PC-3 (cell line): Measurements from ENCODE around the gene PPCDC. TPM values are rescaled to one million over a fixed set of nuclear protein-coding genes. Genes with fewer than 3 reads are reported as not detected.
"Not testable (repeated sequence)": the region's sequence is repeated elsewhere in the genome, so short reads cannot be mapped to it uniquely, and the experiment has no call there.

Experiments
- ATAC-seq: fragments of 200-7000 bp; cut with Tn5 transposase; 2 replicates; pipeline ENCODE4 v1.9.1; 2020; ENCODE audit warnings: mild to moderate bottlenecking, moderate library complexity
- BruUV-seq: library from RNA; stranded (reverse); fragments of 400-500 nt; replicated peaks from 2 replicates; lab custom pipeline; 2021; lab: Mats Ljungman, UMichigan
- CTCF ChIA-PET: fragments of 300-600 bp; sonication (Branson Sonifier 250); formaldehyde crosslinking; loops from one replicate; lab custom pipeline; 2022; ENCODE audit warnings: antibody characterized with exemption; lab: Charles Lee
- POLR2A ChIA-PET: fragments of 300-600 bp; sonication (Branson Sonifier 250); formaldehyde crosslinking; loops from one replicate; lab custom pipeline; 2022; ENCODE audit warnings: antibody characterized with exemption; ENCODE audit not compliant: unreplicated experiment; lab: Charles Lee
- DNase-seq: peaks from one replicate; pipeline ENCODE4 v3.0.0-alpha.2; 2015
- H2AFZ ChIP-seq: fragments of 300-600 bp; sonication (generic); 2 replicates; pipeline ENCODE4 v1.6.0; 2016; ENCODE audit warnings: antibody characterized with exemption, low read length
- H3F3A ChIP-seq: fragments of 300-600 bp; sonication (generic); one replicate; pipeline ENCODE4 v1.6.0; 2017; ENCODE audit warnings: antibody characterized with exemption, low read length, control low read depth, mild to moderate bottlenecking; ENCODE audit not compliant: unreplicated experiment
- H3K27ac ChIP-seq: fragments of 300-600 bp; sonication (generic); 2 replicates; pipeline ENCODE4 v1.5.1; 2016; ENCODE audit warnings: mild to moderate bottlenecking, low read length
- H3K27me3 ChIP-seq: fragments of 300-600 bp; sonication (generic); 2 replicates; pipeline ENCODE4 v1.6.1; 2016; ENCODE audit warnings: low read length, mixed read lengths
- H3K36me3 ChIP-seq: fragments of 300-600 bp; sonication (generic); 2 replicates; pipeline ENCODE4 v1.6.1; 2016; ENCODE audit warnings: low read depth, mixed run types, low read length, mixed read lengths
- H3K4me1 ChIP-seq: fragments of 300-600 bp; sonication (generic); 2 replicates; pipeline ENCODE4 v1.5.1; 2016; ENCODE audit warnings: low read length; ENCODE audit not compliant: insufficient read depth
- H3K4me2 ChIP-seq: fragments of 300-600 bp; sonication (generic); 2 replicates; pipeline ENCODE4 v1.6.0; 2016; ENCODE audit warnings: low read length
- H3K4me3 ChIP-seq: fragments of 300-600 bp; sonication (generic); 2 replicates; pipeline ENCODE4 v1.5.1; 2016; ENCODE audit warnings: mild to moderate bottlenecking, low read length, mixed read lengths
- H3K79me2 ChIP-seq: fragments of 300-600 bp; sonication (generic); 2 replicates; pipeline ENCODE4 v1.6.1; 2017; ENCODE audit warnings: low read length, mixed read lengths
- H3K9ac ChIP-seq: fragments of 300-600 bp; sonication (generic); 2 replicates; pipeline ENCODE4 v1.6.0; 2016; ENCODE audit warnings: mild to moderate bottlenecking, low read length
- H3K9me2 ChIP-seq: fragments of 300-600 bp; sonication (generic); replicated peaks from 2 replicates; pipeline ENCODE4 v1.6.1; 2016; ENCODE audit warnings: mixed run types, low read length, mixed read lengths
- H3K9me3 ChIP-seq: fragments of 300-600 bp; sonication (generic); 2 replicates; pipeline ENCODE4 v1.6.1; 2016; ENCODE audit warnings: low read length, mixed read lengths
- H4K20me1 ChIP-seq: fragments of 300-600 bp; sonication (generic); 2 replicates; pipeline ENCODE4 v1.6.1; 2016; ENCODE audit warnings: low read length, mixed read lengths
- CTCF ChIP-seq: fragments of 300-600 bp; sonication (generic); conservative IDR thresholded peaks from 2 replicates; pipeline ENCODE4 v1.5.1; 2017; ENCODE audit warnings: antibody characterized with exemption, low read depth, mild to moderate bottlenecking, low read length
- EZH2 ChIP-seq: fragments of 300-600 bp; sonication (generic); IDR thresholded peaks from one replicate; pipeline ENCODE4 v1.6.1; 2017; ENCODE audit warnings: antibody characterized with exemption, mild to moderate bottlenecking, low read length; ENCODE audit not compliant: unreplicated experiment
- EZH2phosphoT487 ChIP-seq: fragments of 300-600 bp; sonication (generic); IDR thresholded peaks from 2 replicates; pipeline ENCODE4 v1.6.1; 2018; ENCODE audit warnings: mild to moderate bottlenecking, antibody characterized with exemption, low read length, borderline replicate concordance
- intact Hi-C: fragments of 100-400 bp; cut with micrococcal nuclease; formaldehyde crosslinking; loops from 2 replicates; pipeline ENCODE4 v1.9.0; 2023
- total RNA-seq: library from RNA; depleted of rRNA; stranded (reverse); fragments of >200 nt; gene quantifications from 2 replicates; pipeline ENCODE4 v1.2.3, GENCODE V29; 2014

The PPCDC gene
- total RNA-seq, 1 experiment from 2014 or later, result 31.5 TPM

- no peaks in the 10 kb centered on the region for H3K27me3 ChIP-seq
- H3K79me2 ChIP-seq, result no peaks in the 10 kb centered on the region
- no peak overlapping the region for H3K4me3 ChIP-seq
- H3K9me2 ChIP-seq, result no peaks in the 10 kb centered on the region
- H3F3A ChIP-seq, result no peaks in the 10 kb centered on the region
- H3K4me2 ChIP-seq, result no peak overlapping the region
- ChIA-PET CTCF (no interaction called here), POLR2A (no interaction called here)
- H3K36me3 ChIP-seq, result peaks cover 4% of the 10 kb centered on the region; the same call in 1 of the 2 replicates
- ATAC-seq (no peak), DNase-seq (no peak)
- intact Hi-C loops, result no loop called here
- no peak overlapping the region for H3K9ac ChIP-seq
- BruUV-seq, result no TSS peak
- H2AFZ ChIP-seq, result no peak overlapping the region
- H4K20me1 ChIP-seq, result no peaks in the 10 kb centered on the region
- TF ChIP-seq EZH2phosphoT487, result no peak
- peaks cover 7% of the 10 kb centered on the region; the same call in 1 of the 2 replicates for H3K9me3 ChIP-seq
- no peak overlapping the region for H3K27ac ChIP-seq
- no peaks in the 10 kb centered on the region for H3K4me1 ChIP-seq
Measured at GRCh38 chr15:75073197-75073596, 49.8 kb downstream of the PPCDC start.

- no peak overlapping the region for H3K9ac ChIP-seq
- ChIA-PET CTCF (no interaction called here), POLR2A (no interaction called here)
- no peaks in the 10 kb centered on the region for H3K9me2 ChIP-seq
- H3K4me3 ChIP-seq, result no peak overlapping the region
- no peaks in the 10 kb centered on the region for H3K79me2 ChIP-seq
- H3K4me1 ChIP-seq, result no peaks in the 10 kb centered on the region
- TF ChIP-seq CTCF, result no peak
- TF ChIP-seq EZH2phosphoT487, result no peak
- peaks cover 7% of the 10 kb centered on the region; the same call in 1 of the 2 replicates for H3K9me3 ChIP-seq
- no peaks in the 10 kb centered on the region for H3K27me3 ChIP-seq
- no peak overlapping the region for H3K27ac ChIP-seq
- H2AFZ ChIP-seq, result no peak overlapping the region
- no peak overlapping the region for H3K4me2 ChIP-seq
- intact Hi-C loops, result no loop called here
- ATAC-seq, result no peak
- DNase-seq, result no peak
- peaks cover 4% of the 10 kb centered on the region; the same call in 1 of the 2 replicates for H3K36me3 ChIP-seq
- H3F3A ChIP-seq, result no peaks in the 10 kb centered on the region
- BruUV-seq, result no TSS peak
- no peaks in the 10 kb centered on the region for H4K20me1 ChIP-seq
Measured at GRCh38 chr15:75076277-75076676, 52.9 kb downstream of the PPCDC start.

- H3K27ac ChIP-seq, H2AFZ ChIP-seq, DNase-seq, POLR2A ChIA-PET, H3K79me2 ChIP-seq, H4K20me1 ChIP-seq, H3K9me3 ChIP-seq, intact Hi-C loops, H3K4me2 ChIP-seq, H3K9ac ChIP-seq, H3K4me3 ChIP-seq, BruUV-seq, H3K27me3 ChIP-seq, H3K9me2 ChIP-seq, ATAC-seq, H3K36me3 ChIP-seq, CTCF ChIA-PET, H3K4me1 ChIP-seq, H3F3A ChIP-seq: not testable (repeated sequence)
Measured at GRCh38 chr15:75077551-75077961, 54.2 kb downstream of the PPCDC start.

GRCh38 chr15:75081150-75081549 is 57.8 kb downstream of the PPCDC start:
- H3K4me3 ChIP-seq, result no peak overlapping the region
- no peaks in the 10 kb centered on the region for H3K9me3 ChIP-seq
- H3F3A ChIP-seq, result no peaks in the 10 kb centered on the region
- no peaks in the 10 kb centered on the region for H3K36me3 ChIP-seq
- no peak overlapping the region for H3K4me2 ChIP-seq
- no peak overlapping the region for H3K9ac ChIP-seq
- no peaks in the 10 kb centered on the region for H3K27me3 ChIP-seq
- H3K27ac ChIP-seq, result no peak overlapping the region
- no peaks in the 10 kb centered on the region for H4K20me1 ChIP-seq
- H3K79me2 ChIP-seq, result no peaks in the 10 kb centered on the region
- no peak overlapping the region for H2AFZ ChIP-seq
- CTCF ChIA-PET, result no interaction called here
- POLR2A ChIA-PET, result no interaction called here
- H3K9me2 ChIP-seq, result no peaks in the 10 kb centered on the region
- TF ChIP-seq EZH2phosphoT487, result no peak
- no peak for TF ChIP-seq CTCF
- no peak for TF ChIP-seq EZH2
- no peak for ATAC-seq
- no peaks in the 10 kb centered on the region for H3K4me1 ChIP-seq
- no TSS peak for BruUV-seq
- no peak for DNase-seq
- intact Hi-C loops, result no loop called here
